Gastrocnemius medialis (tissue), 4 donors: Measurements from ENCODE around the gene HDC.

Source experiments
- CTCF ChIP-seq, 5 experiments: fragments of 450-650 bp in 3 of 5; fragments of 200-600 bp in 2 of 5; sonication (generic) in 2 of 5; IDR thresholded peaks in 4 of 5; conservative IDR thresholded peaks in 1 of 5; 1 replicate in 4 of 5; 2 replicates in 1 of 5; pipeline ENCODE4 v1.5.1; 2016 to 2019; ENCODE audit warnings: antibody characterized with exemption in 5 of 5, mild to moderate bottlenecking in 3 of 5, moderate library complexity in 3 of 5
- POLR2A ChIP-seq, 2 donors: fragments of 450-650 bp; IDR thresholded peaks; one replicate each; pipeline ENCODE4 v1.6.1; 2017; ENCODE audit warnings: antibody characterized with exemption in 2 of 2, mild to moderate bottlenecking in 2 of 2, moderate library complexity in 2 of 2

GRCh38 chr15:50261981-50262380, 3.5 kb downstream of the HDC start:
- TF ChIP-seq CTCF (IDR thresholded peaks at IDR 0.05 in 4 of 5, conservative IDR thresholded peaks at IDR 0.05 in 1 of 5), result no peak
- TF ChIP-seq POLR2A (IDR thresholded peaks at IDR 0.05), result no peak
